Measurements from ENCODE around the gene DISC1.
A peak's percentile ranks its signal among the peaks of the same experiment; 100 is the strongest.

DISC1 gene

DNA sequence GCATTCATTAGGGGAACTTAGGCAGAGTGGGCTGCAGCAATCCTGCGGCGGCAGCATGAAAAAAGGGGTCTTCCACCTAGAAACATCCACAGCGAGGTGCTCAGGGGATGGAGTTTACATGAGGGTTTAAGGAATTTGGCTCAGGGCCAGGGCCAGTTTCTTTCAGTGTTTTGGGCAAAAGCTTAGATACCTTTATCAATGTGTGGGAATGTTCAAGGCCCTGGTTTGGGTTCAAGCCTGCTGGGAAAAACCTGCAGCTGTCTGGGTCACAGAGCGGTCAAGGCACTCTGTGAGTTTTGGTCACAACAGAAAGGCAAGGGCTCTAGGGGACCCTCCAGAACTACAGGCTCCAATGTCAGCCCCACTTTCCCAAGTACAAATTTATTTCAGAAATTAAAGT is 230.3 kb downstream of the DISC1 start:
- no peak for DNase-seq (ENCODE audit: low spot score)

DNA sequence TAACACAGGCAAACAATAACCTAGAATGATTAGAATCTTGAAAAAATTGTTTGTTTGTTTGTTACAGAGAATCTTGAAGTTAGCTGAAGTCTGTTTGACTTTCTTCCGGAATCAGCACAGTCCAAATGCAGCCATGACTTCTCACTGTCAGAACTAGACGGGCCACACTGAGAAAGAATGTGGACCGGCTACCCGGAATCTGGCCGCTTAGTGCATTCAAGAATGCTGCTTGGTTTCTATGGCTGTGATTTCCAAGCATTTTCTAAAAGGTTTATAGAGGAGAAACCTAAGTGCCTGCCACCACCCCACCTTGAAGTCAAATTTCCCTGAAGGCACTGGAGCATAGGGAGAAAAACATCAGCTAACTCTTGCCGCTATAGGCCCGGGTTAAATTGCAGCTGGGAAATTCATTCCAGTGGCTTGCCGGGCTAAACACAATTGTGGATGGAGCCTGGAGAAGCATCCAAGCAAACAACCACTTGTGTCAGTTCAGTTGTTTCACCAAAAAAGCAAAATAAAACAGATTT is 231.1 kb downstream of the DISC1 start:
- no peak for DNase-seq (ENCODE audit: low spot score)

DNA sequence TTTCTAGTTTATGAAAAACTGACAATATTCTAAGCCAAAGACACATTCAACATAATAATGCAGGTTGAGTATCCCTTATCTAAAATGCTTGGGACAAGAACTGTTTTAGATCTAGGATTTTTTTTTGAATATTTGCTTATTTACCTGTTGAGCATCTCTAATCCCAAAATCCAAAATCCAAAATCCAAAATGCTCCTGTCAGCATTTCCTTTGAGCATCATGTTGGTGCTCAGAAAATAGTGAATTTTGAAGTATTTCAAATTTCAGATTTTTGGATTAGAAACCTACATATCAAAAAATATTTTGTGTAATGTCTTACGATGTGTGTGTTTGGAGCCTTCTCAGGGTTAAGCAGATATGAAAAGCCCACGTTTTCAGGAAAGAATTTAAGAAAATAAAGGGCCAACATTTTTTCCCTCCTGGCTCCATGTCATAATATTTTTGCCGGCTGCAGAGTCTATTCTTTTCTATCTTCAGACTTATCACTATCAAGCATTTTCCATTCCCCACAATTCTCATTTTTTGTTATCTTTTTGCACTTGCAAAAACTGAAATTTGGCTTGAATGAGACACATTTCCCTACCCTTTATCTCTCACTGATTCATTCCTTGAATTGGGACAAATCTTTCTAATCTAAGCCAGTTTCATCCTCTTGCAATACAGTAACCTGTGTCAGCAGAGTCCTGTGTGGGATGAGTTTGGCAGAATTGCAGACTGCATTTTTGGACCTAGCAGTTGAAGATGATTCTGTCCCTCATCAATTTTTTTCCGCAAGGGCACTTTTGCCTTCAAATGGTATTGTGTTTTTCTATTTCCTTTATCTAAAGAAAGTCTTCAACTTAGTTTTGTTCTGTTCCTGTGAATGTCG is 233.9 kb downstream of the DISC1 start:
- no peak for DNase-seq (ENCODE audit: low spot score)

DNA sequence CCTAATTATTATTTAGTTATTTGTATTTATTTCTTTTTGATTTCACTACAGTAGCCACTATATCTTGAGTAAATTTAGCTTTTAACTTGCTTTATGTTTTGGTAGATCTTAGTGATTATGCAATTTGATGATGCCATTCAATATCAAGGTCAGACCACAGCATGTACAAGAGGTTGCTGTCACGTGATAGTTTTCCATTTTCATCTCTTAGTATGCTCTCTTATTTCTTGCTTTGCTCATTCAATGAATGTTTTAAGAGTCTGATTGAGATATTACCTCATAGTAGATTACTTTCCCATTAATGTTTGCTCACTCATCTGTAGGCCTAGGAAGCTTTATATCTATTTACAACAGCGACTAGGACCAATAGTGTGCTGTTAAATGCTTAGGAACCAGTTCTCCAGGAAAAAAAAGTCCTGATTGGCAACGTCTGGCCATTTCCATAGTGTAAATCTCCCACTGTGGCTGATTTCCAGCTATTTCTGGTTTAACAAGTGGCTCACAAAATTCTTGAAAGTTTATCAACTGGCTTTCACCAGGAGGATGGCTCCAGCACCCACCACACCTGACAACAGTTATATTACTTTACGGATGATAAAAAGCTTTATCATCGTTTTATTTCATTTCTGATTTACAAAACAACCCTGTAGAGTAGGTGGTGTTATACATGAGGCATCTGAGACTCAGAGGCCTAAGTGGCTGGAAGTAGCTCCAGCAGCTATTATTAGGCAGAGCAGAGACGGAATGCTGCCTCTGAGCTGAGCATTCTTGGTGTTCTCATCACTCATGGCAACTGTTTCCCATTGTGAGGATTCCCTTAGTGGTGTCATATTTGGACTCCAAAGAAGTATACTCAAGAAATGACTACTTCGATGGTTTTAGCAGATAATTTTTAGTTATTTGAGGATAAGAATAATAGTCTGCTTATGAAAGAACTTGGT is 235.2 kb downstream of the DISC1 start:
- no peak for DNase-seq (ENCODE audit: low spot score)

DNA sequence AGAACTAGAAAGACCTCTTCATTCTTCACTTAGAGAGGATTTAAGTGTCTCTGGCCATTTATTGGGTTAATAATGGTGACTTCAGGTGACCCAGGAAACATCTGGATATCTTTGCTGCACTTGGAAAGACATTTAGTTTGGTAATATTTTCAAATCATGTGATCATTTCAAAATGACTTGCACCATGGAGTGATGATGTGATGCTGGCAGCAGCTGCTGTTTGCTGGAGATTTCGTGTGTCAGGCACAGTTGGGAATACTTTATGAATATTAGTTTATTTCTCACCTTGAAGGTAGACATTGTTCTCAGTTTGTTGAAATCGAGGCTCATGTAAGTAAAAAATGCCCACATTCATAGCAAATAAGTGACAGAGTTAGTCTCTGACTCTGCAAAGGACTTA is 236.0 kb downstream of the DISC1 start:
- no peak for DNase-seq (ENCODE audit: low spot score)

DNA sequence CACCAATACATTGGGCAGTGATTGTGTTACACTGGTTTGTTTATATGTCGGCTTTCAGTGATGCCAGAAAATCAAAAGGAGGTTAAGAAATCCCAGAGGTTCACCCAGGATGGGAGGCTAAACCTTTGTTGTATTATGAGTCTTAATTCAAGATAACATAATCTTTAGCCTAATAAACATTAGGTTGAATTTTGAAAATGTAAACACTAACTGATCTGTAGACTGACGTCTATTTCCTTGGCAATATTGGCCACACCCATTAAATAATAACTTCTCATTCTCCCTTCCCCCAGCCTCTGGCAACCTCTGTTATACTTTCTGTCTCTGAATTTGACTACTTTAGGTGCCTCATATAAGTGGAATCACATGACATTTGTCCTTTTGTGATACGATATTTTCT is 238.7 kb downstream of the DISC1 start:
- no peak for DNase-seq (ENCODE audit: low spot score)

DNA sequence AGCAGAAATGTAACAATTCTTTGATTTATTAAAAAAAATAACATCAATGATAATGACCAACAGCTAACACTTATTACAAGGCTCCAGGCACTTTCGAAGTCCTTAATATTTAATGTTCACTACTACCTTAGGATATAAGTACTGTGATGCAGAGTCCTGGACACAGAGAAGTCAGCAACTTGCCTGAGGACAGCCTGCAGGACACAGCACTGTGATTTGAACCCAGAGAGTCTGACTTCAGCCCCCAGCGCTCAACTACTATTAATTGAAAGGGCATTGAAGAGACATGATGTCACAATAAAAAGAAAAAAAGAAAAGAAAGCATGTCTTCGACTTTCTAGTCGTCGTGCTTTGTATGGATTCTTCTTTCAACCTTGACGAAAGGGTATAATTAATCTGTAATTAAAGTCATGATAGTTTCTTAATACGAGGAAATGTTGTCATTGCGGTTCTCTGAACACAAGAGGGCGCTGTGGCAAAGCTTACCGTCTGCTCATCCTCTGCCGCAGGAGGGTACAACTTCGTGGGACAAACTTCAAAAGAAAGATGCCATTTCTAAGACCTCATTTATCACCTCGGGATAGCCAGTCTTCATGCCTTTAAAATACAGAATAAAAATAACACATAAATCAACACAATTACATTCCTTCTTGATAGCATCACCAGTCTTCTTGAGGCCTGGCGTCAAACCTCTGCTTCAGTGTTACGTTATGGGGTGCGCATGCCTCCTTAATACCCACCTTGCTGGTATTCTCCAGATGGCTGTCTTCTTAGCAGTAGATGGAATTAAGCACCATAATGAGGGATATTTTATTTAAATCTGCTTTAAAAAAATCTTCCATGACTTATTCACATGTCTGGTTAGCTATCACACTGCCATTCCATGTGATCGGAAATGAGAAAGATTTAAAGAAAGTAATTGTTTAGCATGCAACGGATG is 240.1 kb downstream of the DISC1 start:
- DNase-seq (ENCODE audit: low spot score) = peak; percentile 49

DNA sequence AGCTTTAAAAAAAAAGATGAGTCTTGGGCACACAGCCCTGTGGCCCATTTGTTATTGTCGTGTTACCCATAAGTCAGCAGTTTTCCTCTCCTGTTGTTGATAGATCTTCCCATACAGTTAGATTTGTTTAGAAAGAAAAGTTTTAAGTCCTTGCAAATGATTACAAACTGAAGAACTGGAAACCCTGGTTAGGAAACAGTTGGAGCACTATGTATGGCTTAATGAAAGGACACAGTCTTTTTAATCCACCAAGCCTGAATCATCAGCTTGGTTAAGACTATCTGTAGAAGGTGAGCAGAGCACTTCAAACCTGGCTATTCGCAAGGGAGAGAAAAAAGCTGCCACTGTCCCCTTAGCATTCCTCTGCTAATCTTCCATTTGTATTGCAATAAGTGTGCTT is 241.0 kb downstream of the DISC1 start:
- DNase-seq (ENCODE audit: low spot score) = no peak

DNA sequence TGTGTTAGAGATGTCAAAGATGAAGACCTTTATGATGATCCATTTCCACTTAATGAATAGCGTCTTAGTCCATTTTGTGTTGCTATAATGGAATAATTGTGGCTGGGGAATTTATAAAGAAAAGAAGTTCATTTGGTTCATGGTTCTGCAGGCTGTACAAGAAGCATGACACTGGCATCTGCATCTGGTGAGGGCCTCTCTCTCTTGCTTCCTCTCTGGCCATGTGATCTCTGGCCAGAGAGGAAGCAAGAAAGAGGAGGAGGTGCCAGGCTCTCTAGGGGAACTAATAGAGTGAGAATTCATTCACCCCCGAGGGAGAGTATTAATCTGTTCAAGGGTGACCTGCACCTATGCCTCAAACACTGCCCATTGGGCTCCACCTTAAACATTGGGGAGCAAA is 242.8 kb downstream of the DISC1 start:
- DNase-seq (ENCODE audit: low spot score) = no peak

DNA sequence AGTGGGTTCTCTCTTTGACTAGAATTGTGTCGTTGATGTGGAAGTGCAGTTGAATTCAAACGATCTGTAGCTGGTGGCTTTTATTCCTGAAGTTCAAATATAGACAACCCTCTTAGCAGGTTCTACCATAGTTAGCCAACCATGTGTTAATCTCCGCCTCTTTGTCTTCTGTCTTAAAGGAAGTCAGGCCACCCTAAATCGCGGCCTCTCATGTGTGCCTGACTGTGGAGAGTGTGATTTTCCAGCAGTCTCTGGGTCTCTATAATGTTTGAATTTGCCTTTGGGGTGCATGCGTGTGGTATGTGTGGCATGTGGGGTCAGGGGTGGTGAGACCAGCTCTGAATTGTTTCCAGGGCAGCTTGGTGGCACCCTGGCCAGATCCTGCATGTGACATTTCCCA is 244.9 kb downstream of the DISC1 start:
- no peak for DNase-seq (ENCODE audit: low spot score)

DNA sequence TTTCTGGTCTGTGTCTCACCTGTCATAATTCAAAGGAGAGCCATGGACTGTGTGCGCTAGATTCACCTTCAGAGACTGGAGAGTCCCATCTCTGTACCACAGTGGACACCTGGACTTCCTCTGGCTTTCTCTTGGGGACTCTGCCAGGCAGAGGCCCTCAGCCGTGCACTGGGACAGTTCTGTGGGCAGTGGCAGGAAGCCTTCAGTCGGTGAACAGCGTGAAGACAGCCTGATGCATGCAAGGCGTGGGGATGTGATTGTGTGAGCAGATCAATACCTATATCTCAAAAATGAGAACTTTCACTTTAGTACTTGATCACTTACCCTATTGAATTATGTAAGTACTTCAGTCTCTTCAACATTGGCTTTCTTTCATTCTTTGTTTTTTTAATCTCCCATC is 245.3 kb downstream of the DISC1 start:
- no peak for DNase-seq (ENCODE audit: low spot score)

DNA sequence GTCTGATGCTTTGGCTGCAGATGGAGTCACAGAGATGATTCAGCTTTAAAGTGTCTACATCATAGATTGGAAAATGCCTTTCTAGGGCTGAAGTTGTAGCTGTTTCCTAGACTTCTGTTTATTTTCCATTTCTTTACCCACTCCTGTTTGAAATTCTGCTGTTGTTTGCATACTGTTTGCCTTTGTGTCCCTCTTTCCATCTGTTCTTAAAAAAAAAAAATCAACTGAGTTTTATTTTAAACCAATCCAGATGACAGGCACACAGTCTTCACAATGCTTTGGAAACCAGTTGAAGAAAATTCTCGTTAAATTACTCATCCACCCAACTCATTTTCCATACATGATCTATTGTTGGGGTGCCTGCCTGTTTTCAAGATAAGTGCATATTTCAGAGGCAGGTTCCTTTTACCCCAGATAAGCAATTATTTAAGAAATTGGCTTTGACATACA is 245.9 kb downstream of the DISC1 start:
- DNase-seq (ENCODE audit: low spot score) = no peak

DNA sequence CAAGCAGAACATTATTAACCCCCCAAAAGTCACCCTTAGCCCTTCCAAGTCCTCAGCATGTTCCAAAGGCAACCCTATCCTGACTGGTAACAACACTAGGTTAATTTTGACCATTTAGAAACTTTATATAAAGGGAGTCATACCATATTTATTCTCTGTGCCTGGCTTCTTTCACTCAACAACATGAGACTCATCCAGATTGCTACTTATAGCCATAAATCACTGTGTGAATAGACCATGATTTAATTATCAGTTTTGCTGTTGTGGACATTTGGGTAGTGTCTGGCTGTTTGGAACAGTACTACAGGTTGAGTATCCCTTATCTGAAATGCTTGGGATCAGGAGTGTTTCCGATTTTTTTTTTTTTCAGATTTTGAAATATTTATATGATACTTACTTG is 252.1 kb downstream of the DISC1 start:
- DNase-seq (ENCODE audit: low spot score) = no peak

DNA sequence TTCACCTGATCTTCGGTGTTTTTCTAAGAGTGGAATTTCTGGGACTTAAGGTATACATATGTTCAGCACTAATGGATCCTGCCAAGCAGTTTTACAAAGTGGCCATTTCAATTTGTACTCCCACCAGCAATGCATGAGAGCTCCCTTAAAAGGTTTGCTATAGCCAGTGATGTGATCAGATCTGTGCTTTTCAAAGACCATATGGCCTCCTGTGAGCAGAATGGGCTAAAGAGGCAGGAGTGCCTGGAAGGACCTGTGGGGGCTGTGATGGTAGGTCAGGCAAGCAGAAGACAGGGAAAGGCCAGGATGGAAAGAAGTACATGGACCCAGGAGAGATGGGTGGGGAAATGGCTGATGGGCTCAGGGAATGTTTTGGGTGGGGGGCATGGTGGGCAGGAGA is 252.7 kb downstream of the DISC1 start:
- DNase-seq (ENCODE audit: low spot score) = no peak

DNA sequence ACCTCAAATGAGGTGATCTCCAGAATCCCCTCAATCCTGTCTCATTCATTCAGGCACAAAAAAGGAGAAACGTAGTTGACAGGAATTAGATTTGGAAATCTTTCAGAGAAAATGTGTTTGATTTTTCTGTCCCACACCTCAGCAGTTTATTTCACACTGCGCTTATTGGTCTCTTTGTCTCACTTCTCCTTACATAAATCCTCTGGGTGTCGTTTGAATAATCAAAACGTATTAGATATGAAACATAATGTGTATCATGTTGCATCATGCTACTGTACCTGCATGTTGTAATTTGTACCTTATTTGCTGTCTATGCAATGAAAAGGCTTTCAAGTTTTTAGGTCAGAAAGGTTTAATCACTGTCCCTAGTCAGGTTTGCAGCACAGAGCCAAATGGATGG is 255.7 kb downstream of the DISC1 start:
- no peak for DNase-seq (ENCODE audit: low spot score)

DNA sequence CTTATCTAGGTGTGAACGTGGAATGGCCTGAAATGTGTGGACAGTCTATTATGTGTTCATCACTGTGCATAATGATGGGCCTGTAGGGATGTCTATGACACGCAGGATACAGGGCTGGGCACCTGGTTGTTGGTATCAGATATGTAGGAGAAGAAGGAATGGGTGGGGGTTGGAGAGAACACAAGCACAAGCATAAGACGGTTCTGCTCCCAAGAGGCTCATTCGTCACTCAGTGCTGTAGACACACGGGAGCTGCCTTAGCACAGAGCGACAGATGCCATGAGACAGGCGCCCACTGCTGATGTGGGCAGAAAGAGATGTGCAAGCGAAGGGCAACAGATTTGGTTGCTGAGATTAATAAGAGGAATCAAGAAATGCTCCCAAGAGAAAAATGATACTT is 256.2 kb downstream of the DISC1 start:
- DNase-seq (ENCODE audit: low spot score) = no peak

DNA sequence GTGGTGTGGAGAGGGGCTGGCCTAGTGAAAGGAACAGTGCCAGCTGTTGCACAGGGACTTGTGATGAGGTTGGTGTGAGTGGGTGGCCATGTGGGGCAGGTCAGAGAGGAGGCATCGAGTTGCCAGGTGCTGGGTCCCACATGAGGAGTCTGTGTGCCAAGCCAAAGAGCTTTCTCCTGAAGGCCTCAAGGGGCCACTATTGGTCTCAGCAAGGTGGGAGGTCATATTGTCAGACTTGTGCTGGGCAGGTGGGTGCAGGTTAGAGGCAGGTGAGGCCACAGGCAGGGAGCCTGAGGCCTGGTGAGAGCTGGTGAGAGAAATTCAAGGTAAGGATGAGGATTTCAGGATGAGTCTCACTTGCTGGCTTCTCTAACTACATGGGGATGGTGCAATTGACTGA is 256.8 kb downstream of the DISC1 start:
- no peak for DNase-seq (ENCODE audit: low spot score)

DNA sequence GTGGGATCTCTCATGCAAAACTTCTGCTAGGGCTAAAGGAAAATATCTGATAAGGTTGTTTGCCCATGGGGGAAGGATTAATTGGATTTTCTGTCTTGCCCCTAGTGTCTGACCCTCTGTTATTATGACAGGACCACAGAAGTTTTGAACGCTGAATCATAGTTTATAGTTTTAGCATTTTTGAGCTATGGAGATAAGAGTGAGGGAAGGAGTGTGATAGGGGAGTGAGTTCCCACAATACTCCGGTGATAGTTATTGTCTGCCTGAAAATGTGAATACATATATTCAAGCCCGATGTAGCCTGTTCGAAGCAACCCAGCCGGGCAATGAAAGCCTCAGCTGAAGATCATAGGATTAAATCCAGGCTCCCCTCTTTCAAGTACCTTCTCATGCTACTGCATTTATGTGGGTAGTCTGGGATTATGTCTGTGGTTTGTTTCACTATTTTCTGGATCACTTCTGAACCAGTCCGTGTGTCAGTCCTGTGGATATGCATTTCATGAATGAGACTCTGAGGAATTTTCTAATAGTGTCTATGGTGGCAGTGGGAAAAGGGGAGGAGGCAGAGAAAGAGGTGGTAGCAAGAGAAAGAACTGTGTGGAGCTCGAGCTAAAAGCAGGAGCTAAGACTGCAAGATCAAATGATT is 258.7 kb downstream of the DISC1 start:
- no peak for DNase-seq (ENCODE audit: low spot score)

DNA sequence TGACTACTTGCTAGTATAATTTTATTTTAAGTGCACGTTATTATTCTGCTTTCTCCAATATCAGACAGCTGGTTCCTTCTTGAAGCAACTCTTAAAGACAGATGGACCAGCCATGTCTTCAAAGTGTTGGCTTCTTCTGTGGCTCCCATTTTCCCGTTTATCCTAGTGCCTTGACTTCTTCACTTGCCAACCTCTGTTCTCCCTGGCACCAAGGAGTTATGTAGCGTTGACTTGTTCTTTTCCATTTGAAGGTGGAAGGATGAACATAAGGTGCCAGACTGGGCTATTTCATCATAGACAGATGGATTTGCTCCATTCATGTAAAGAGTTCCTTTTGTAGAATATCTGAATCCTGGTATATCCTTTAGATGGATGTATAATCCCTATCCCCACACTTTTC is 260.6 kb downstream of the DISC1 start:
- no peak for DNase-seq (ENCODE audit: low spot score)

DNA sequence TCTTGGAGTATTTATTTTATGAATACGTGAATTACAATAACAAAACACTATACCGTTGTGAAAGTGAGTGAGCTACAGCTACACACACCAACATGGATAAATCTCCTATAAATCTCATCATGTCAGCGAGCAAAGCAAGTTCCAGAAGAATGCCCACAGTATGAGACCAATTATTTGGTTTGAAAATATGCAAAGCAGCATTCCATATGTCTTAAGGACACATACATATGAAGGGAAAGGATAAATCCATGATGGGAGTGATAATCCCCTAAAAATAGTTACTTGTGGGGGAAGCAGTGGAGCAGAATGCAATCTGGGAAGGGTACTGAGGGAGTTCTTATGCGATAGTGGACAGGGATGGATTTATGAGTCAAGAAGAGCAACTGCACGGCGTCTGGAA is 261.3 kb downstream of the DISC1 start:
- DNase-seq (ENCODE audit: low spot score) = no peak

DNA sequence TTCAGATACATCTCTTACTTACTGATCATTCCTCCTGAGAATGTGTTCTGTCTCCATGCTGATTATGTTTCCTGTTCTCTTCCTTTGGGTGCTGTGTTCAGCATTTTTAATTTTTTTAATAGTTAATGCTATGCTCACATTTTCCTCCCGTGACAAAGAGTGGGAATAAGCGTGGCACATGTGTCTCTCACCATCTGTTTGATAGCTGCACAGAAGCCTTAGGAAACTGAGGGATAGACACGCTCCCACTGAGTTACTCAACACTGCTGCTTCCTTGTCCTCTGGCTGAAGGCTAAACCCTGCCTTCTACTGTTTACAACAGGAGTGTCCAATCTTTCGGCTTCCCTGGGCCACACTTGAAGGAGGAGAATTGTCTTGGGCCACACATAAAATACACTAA is 264.2 kb downstream of the DISC1 start:
- DNase-seq (ENCODE audit: low spot score) = no peak

Measured in activated CD4-positive, alpha-beta T cell treated with anti-CD3 and anti-CD28 coated beads, Interleukin-2, Interleukin-4, amounts not matched to agents 100 ng/mL and 50 ng/mL, durations not matched to agents 16 hours and 8 hours (primary cell).